Caco-2 (cell line): ENCODE results near the gene FAM168A. TPM values are rescaled to one million over a fixed set of nuclear protein-coding genes. Genes with fewer than 3 reads are reported as not detected.

Experiments
- BruUV-seq: library from RNA; stranded (reverse); fragments of 400-500 nt; replicated peaks from 2 replicates; lab custom pipeline; 2021; lab: Mats Ljungman, UMichigan
- CTCF ChIA-PET: fragments of 300-600 bp; sonication (Branson Sonifier 250); formaldehyde crosslinking; loops from one replicate; lab custom pipeline; 2022; ENCODE audit warnings: antibody characterized with exemption; lab: Charles Lee
- POLR2A ChIA-PET: fragments of 300-600 bp; sonication (Branson Sonifier 250); formaldehyde crosslinking; loops from one replicate; lab custom pipeline; 2022; ENCODE audit warnings: antibody characterized with exemption; lab: Charles Lee
- DNase-seq, 2 experiments: peaks; one replicate each; pipeline versions ENCODE4 v3.0.0 to v3.0.0-alpha.2; 2020 to 2022
- H3K27me3 ChIP-seq: replicated peaks from 2 replicates; pipeline ENCODE4 v1.6.0; 2011; ENCODE audit warnings: low read length; ENCODE audit not compliant: control insufficient read depth, insufficient read depth
- H3K36me3 ChIP-seq: 2 replicates; pipeline ENCODE4 v1.5.1; 2011; ENCODE audit warnings: low read length; ENCODE audit not compliant: control insufficient read depth, insufficient read depth
- H3K4me1 ChIP-seq: fragments of 250-450 bp; sonication (Bioruptor Pico); 2 replicates; pipeline ENCODE4 v1.5.1; 2020; ENCODE audit warnings: mild to moderate bottlenecking
- H3K4me3 ChIP-seq: 2 replicates; pipeline ENCODE4 v1.5.1; 2011; ENCODE audit warnings: low read depth, mild to moderate bottlenecking, control low read depth, low read length
- H3K9me3 ChIP-seq: fragments of 250-450 bp; sonication (Bioruptor Pico); 2 replicates; pipeline ENCODE4 v1.5.1; 2020; ENCODE audit warnings: mild to moderate bottlenecking, moderate library complexity
- H3K27ac Mint-ChIP-seq: one replicate; pipeline ENCODE4 v1.8.0; 2022; ENCODE audit warnings: mixed read lengths; ENCODE audit not compliant: unreplicated experiment
- H3K27me3 Mint-ChIP-seq: one replicate; pipeline ENCODE4 v1.8.0; 2022; ENCODE audit warnings: mixed read lengths; ENCODE audit not compliant: insufficient read depth, unreplicated experiment
- H3K36me3 Mint-ChIP-seq: one replicate; pipeline ENCODE4 v1.8.0; 2022; ENCODE audit warnings: mild to moderate bottlenecking, mixed read lengths; ENCODE audit not compliant: insufficient read depth, unreplicated experiment
- H3K4me1 Mint-ChIP-seq: one replicate; pipeline ENCODE4 v1.8.0; 2022; ENCODE audit warnings: low read depth, mixed read lengths; ENCODE audit not compliant: unreplicated experiment
- H3K4me3 Mint-ChIP-seq: one replicate; pipeline ENCODE4 v1.8.0; 2022; ENCODE audit warnings: mild to moderate bottlenecking, moderate library complexity, mixed read lengths; ENCODE audit not compliant: unreplicated experiment
- H3K9me3 Mint-ChIP-seq: one replicate; pipeline ENCODE4 v1.8.0; 2022; ENCODE audit warnings: mixed read lengths; ENCODE audit not compliant: unreplicated experiment
- intact Hi-C: fragments of 100-400 bp; cut with micrococcal nuclease; formaldehyde crosslinking; loops from one replicate; pipeline ENCODE4 v1.10.0; 2022; ENCODE audit not compliant: unreplicated experiment
- total RNA-seq: library from RNA; stranded (reverse); gene quantifications from 2 replicates; pipeline ENCODE4 v1.2.3, GENCODE V29; 2022
- TF ChIP-seq, protein P1 (sequence below), 2 experiments: fragments of 200-600 bp in 1 of 2; IDR thresholded peaks; 1 replicate in 1 of 2; 2 replicates in 1 of 2; pipeline versions ENCODE4 v1.5.1 to v1.8.0; 2011 to 2022; ENCODE audit warnings: antibody characterized with exemption in 1 of 2, control low read depth in 1 of 2, inconsistent platforms in 1 of 2, low read depth in 1 of 2, low read length in 1 of 2, mild to moderate bottlenecking in 1 of 2, moderate library complexity in 1 of 2; ENCODE audit not compliant: insufficient read depth in 1 of 2, severe bottlenecking in 1 of 2, unreplicated experiment in 1 of 2

Gene FAM168A
- total RNA-seq, 1 experiment from 2014 or later = 46.0 TPM

DNA sequence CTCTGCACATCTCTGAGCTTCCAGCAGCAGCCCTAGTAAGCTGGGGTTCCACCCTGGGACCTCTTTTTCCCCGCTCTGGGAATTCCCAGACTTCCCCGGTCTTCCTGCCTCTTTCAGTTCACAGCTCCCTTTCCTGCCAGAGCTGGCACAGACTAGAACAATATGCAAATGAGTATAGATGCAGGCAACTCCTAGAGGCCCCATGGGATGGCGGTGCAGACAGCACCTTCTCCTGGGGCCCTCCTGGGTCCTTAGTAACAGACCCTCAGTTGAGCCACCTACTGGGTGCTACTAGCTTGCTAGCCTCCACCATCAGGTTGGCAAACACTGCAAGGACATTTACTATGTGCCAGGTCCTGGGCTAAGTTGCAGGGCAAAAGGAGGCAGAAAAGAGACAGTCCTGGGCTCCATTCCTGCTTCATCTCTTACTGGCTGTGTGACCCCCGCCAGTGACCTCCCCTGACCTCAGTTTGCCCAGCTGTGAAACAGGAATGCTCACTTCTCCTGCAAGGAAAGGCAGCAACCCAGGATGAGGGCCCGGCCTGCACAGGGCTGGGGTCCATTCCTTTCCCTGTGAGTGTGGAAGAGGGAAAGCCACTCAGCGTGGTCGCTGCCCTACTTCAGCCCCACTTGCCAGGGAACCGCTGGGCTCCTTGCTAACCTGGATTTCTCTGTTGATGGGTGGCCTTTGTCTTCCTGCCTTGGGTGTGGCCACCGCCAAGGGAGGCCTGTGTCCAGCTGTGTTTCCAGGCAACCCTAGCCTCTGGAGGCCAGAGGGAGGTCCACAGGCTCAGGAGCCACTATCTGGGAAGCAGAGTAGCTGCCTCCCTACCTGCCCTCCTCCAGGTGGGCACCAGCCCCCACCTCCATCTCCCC lies 214.4 kb downstream of the FAM168A start:
- intact Hi-C loops = no loop called here
- ChIA-PET POLR2A (no interaction called here), CTCF (interaction anchor here (1.0 to 2.9 kb wide), 8 partner anchors 9 to 77 kb away, joined by 3 to 12 read pairs (median 4); no protein-coding TSS in a partner anchor)
- no peaks in the 10 kb centered on the region for H3K9me3 Mint-ChIP-seq
- no peak for DNase-seq
- H3K4me1 Mint-ChIP-seq = peaks cover 5% of the 10 kb centered on the region
- TF ChIP-seq, protein P1, sequence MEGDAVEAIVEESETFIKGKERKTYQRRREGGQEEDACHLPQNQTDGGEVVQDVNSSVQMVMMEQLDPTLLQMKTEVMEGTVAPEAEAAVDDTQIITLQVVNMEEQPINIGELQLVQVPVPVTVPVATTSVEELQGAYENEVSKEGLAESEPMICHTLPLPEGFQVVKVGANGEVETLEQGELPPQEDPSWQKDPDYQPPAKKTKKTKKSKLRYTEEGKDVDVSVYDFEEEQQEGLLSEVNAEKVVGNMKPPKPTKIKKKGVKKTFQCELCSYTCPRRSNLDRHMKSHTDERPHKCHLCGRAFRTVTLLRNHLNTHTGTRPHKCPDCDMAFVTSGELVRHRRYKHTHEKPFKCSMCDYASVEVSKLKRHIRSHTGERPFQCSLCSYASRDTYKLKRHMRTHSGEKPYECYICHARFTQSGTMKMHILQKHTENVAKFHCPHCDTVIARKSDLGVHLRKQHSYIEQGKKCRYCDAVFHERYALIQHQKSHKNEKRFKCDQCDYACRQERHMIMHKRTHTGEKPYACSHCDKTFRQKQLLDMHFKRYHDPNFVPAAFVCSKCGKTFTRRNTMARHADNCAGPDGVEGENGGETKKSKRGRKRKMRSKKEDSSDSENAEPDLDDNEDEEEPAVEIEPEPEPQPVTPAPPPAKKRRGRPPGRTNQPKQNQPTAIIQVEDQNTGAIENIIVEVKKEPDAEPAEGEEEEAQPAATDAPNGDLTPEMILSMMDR (IDR thresholded peaks at IDR 0.05; ENCODE audit: insufficient read depth in 1 of 2, low read depth in 1 of 2, low read length in 1 of 2, severe bottlenecking in 1 of 2, unreplicated experiment in 1 of 2) = no peak
- H3K36me3 Mint-ChIP-seq = peaks cover 4% of the 10 kb centered on the region
- Histone ChIP-seq H3K36me3 (no peaks in the 10 kb centered on the region), H3K4me1 (peaks cover 4% of the 10 kb centered on the region), H3K4me3 (no peak overlapping the region), H3K9me3 (no peaks in the 10 kb centered on the region), H3K27me3 (no peaks in the 10 kb centered on the region)
- no peak overlapping the region for H3K4me3 Mint-ChIP-seq
- BruUV-seq = no TSS peak
- no peaks in the 10 kb centered on the region for H3K27me3 Mint-ChIP-seq
- H3K27ac Mint-ChIP-seq = no peak overlapping the region

DNA sequence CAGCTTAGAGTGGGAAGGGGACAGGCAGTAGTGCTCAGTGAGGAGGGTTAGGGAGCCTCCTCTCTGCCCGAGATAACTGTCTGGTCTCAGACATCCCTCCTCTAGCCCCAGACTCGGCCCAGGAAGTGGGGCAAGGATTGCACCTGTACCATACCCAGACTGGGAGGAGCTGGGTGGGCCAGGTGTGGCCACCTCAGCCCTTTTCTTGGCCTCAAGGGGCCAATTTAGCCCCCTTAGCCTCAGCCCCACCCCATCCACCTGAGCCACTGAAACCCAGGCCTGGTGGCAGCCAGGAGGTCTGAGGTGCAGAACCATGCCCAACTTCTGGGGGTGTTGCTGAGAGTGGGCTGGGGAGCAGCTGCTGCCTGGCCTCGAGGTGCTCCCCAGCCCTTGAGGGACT lies 215.2 kb downstream of the FAM168A start:
- BruUV-seq = no TSS peak
- no peaks in the 10 kb centered on the region for H3K36me3 ChIP-seq
- Mint-ChIP-seq H3K36me3 (no peaks in the 10 kb centered on the region), H3K27ac (no peak overlapping the region), H3K9me3 (no peaks in the 10 kb centered on the region), H3K4me3 (no peak overlapping the region), H3K4me1 (peaks cover 5% of the 10 kb centered on the region), H3K27me3 (no peaks in the 10 kb centered on the region)
- H3K27me3 ChIP-seq = no peaks in the 10 kb centered on the region
- CTCF ChIA-PET = interaction anchor here (1.0 to 2.9 kb wide), 5 partner anchors 11 to 76 kb away, joined by 3 to 12 read pairs (median 3); no protein-coding TSS in a partner anchor
- intact Hi-C loops = no loop called here
- H3K9me3 ChIP-seq = no peaks in the 10 kb centered on the region
- H3K4me1 ChIP-seq = peaks cover 7% of the 10 kb centered on the region
- POLR2A ChIA-PET = no interaction called here
- TF ChIP-seq, protein P1 (IDR thresholded peaks at IDR 0.05; ENCODE audit: insufficient read depth in 1 of 2, low read depth in 1 of 2, low read length in 1 of 2, severe bottlenecking in 1 of 2, unreplicated experiment in 1 of 2) = no peak
- no peak for DNase-seq
- H3K4me3 ChIP-seq = no peak overlapping the region

DNA sequence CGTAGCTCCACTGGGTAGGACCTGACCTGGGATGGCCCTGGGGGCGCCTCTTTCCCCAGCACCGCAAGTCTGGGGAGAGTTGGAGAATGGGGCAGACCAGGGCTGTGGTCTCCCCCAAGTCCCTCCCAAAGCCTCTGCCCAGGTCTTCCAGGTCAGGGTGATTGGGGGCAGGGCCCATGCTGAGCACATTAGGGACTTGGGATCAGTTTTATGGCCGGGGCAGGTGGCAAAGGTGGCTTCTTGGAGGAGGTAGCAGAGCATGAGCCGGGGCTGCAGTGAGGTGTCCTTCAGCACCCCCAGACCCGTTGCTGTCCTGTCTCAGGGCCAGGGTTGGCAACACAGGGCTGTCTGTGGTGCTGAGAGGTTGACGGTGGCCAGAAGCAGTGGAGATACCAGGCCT lies 215.7 kb downstream of the FAM168A start:
- Histone ChIP-seq H3K36me3 (no peaks in the 10 kb centered on the region), H3K4me1 (peaks cover 11% of the 10 kb centered on the region), H3K27me3 (no peaks in the 10 kb centered on the region), H3K9me3 (no peaks in the 10 kb centered on the region), H3K4me3 (no peak overlapping the region)
- ChIA-PET POLR2A (no interaction called here), CTCF (interaction anchor here (1.7 to 1.8 kb wide), 2 partner anchors 11 to 31 kb away, joined by 7 to 8 read pairs; no protein-coding TSS in a partner anchor)
- H3K4me1 Mint-ChIP-seq = peaks cover 8% of the 10 kb centered on the region
- no peaks in the 10 kb centered on the region for H3K27me3 Mint-ChIP-seq
- no peak overlapping the region for H3K27ac Mint-ChIP-seq
- intact Hi-C loops = no loop called here
- no peak overlapping the region for H3K4me3 Mint-ChIP-seq
- TF ChIP-seq, protein P1 (IDR thresholded peaks at IDR 0.05; ENCODE audit: insufficient read depth in 1 of 2, low read depth in 1 of 2, low read length in 1 of 2, severe bottlenecking in 1 of 2, unreplicated experiment in 1 of 2) = no peak
- DNase-seq = no peak
- H3K36me3 Mint-ChIP-seq = peaks cover under 1% of the 10 kb centered on the region
- no TSS peak for BruUV-seq
- H3K9me3 Mint-ChIP-seq = no peaks in the 10 kb centered on the region
